ENCODE measurements around the gene METTL16.
"Not testable (repeated sequence)": the region's sequence is repeated elsewhere in the genome, so short reads cannot be mapped to it uniquely, and the experiment has no call there.

DNA sequence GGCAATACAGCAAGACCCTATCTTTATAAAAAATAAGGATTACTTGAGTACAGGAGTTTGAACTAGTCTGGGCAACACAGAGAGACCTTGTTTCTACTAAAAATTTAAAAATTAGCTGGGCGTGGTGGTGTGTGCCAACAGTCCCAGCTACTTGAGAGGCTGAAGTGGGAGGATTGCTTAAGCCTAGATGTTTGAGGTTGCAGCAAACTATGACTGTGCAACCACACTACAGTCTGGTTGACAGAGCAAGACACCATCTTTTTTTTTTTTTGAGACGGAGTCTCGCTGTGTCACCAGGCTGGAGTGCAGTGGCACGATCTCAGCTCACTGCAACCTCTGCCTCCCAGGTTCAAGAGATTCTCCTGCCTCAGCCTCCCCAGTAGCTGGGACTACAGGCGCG is 71.7 kb downstream of the METTL16 start:
- TF ChIP-seq, protein P1, sequence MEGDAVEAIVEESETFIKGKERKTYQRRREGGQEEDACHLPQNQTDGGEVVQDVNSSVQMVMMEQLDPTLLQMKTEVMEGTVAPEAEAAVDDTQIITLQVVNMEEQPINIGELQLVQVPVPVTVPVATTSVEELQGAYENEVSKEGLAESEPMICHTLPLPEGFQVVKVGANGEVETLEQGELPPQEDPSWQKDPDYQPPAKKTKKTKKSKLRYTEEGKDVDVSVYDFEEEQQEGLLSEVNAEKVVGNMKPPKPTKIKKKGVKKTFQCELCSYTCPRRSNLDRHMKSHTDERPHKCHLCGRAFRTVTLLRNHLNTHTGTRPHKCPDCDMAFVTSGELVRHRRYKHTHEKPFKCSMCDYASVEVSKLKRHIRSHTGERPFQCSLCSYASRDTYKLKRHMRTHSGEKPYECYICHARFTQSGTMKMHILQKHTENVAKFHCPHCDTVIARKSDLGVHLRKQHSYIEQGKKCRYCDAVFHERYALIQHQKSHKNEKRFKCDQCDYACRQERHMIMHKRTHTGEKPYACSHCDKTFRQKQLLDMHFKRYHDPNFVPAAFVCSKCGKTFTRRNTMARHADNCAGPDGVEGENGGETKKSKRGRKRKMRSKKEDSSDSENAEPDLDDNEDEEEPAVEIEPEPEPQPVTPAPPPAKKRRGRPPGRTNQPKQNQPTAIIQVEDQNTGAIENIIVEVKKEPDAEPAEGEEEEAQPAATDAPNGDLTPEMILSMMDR (IDR thresholded peaks at IDR 0.05; ENCODE audit: poor library complexity) = not testable (repeated sequence)
- TF ChIP-seq EZH2 (IDR thresholded peaks at IDR 0.05; ENCODE audit: borderline replicate concordance) = not testable (repeated sequence)
